Spleen (tissue), 11 donors: ENCODE data around the gene SRR. TPM values are rescaled to one million over a fixed set of nuclear protein-coding genes. Genes with fewer than 3 reads are reported as not detected.

Source experiments
- DNase-seq: peaks from one replicate; pipeline ENCODE4 v3.0.0-alpha.2; 2020
- H3K27ac ChIP-seq, 8 donors: fragments of 200-600 bp; sonication (generic) in 7 of 8; 1 replicate in 4 of 8; 2 replicates in 4 of 8; pipeline versions ENCODE4 v1.5.0 to v1.8.0; 2016 to 2021; ENCODE audit warnings: inconsistent platforms in 4 of 8, mild to moderate bottlenecking in 4 of 8, moderate library complexity in 1 of 8
- H3K27me3 ChIP-seq, 7 donors: fragments of 200-600 bp; sonication (generic) in 6 of 7; replicated peaks in 1 of 7; 1 replicate in 4 of 7; 2 replicates in 3 of 7; pipeline versions ENCODE4 v1.5.0 to v1.8.0; 2016 to 2021; ENCODE audit warnings: inconsistent platforms in 3 of 7, mild to moderate bottlenecking in 1 of 7
- H3K36me3 ChIP-seq, 6 donors: fragments of 200-600 bp; sonication (generic) in 5 of 6; 1 replicate in 4 of 6; 2 replicates in 2 of 6; pipeline versions ENCODE4 v1.5.0 to v1.8.0; 2016 to 2021; ENCODE audit warnings: inconsistent platforms in 2 of 6
- H3K4me1 ChIP-seq, 6 donors: fragments of 200-600 bp; sonication (generic) in 5 of 6; 1 replicate in 3 of 6; 2 replicates in 3 of 6; pipeline versions ENCODE4 v1.5.0 to v1.8.0; 2016 to 2021; ENCODE audit warnings: inconsistent platforms in 3 of 6
- H3K4me3 ChIP-seq, 8 donors: fragments of 200-600 bp; sonication (generic) in 7 of 8; 1 replicate in 4 of 8; 2 replicates in 4 of 8; pipeline versions ENCODE4 v1.5.0 to v1.8.0; 2016 to 2021; ENCODE audit warnings: inconsistent platforms in 4 of 8, mild to moderate bottlenecking in 4 of 8, moderate library complexity in 2 of 8
- H3K9me3 ChIP-seq, 8 donors: fragments of 200-600 bp; sonication (generic) in 7 of 8; 1 replicate in 4 of 8; 2 replicates in 4 of 8; pipeline versions ENCODE4 v1.5.0 to v1.8.0; 2016 to 2021; ENCODE audit warnings: inconsistent platforms in 4 of 8
- CTCF ChIP-seq, 11 experiments: fragments of 200-600 bp in 7 of 11; fragments of 450-650 bp in 4 of 11; sonication (generic) in 4 of 11; IDR thresholded peaks in 8 of 11; conservative IDR thresholded peaks in 3 of 11; 1 replicate in 7 of 11; 2 replicates in 4 of 11; pipeline versions ENCODE4 v1.4.0 to v1.8.0; 2016 to 2021; ENCODE audit warnings: antibody characterized with exemption in 11 of 11, inconsistent platforms in 4 of 11, mild to moderate bottlenecking in 1 of 11
- POLR2A ChIP-seq, 3 donors: fragments of 450-650 bp; IDR thresholded peaks; one replicate each; pipeline ENCODE4 v1.5.1; 2017; ENCODE audit warnings: antibody characterized with exemption in 3 of 3, mild to moderate bottlenecking in 1 of 3
- POLR2AphosphoS5 ChIP-seq, 3 donors: sonication (generic); formaldehyde crosslinking; IDR thresholded peaks; one replicate each; pipeline ENCODE4 v1.5.1; 2017; ENCODE audit warnings: antibody characterized with exemption in 3 of 3
- WGBS, 5 donors: extraction: QIAGEN DNeasy Blood & Tissue Kit in 3 of 5; methylation state at CpG; one replicate each; pipeline versions ENCODE4 v1.1.5 to v1.1.7; 2013 to 2018; 5-methylcytosine and 5-hydroxymethylcytosine counted together
- intact Hi-C: fragments of 100-400 bp; cut with DNase I; formaldehyde crosslinking; loops from one replicate; pipeline ENCODE4 v1.15.0; 2023; ENCODE audit warnings: low total_unique reads
- polyA plus RNA-seq, 3 donors: library from polyadenylated mRNA; stranded (reverse); fragments of 200-250 nt; gene quantifications; one replicate each; pipeline ENCODE4 v1.2.1, GENCODE V29; 2013
- total RNA-seq, 7 donors: library from RNA; depleted of rRNA in 3 of 7; stranded (reverse); fragments of >200 nt in 3 of 7; fragmentation: NEBNext Ultra II Directional in 4 of 7; extraction: Animal tissue kit (Norgen Biotek cat#: 25700) in 4 of 7; gene quantifications; one replicate each; pipeline versions ENCODE4 v1.1.0 to v1.2.1, GENCODE V29; 2016 to 2021
- donor health status: healthy with polysubstance abuse.
- donor health status: DM: no; HTN: no; CAD: no; lungs with moderate emphysema.
- donor health status: DM: no; HTN: no; CAD: no.
- donor health status: Bipolar disorder and iron deficiency.
- donor health status: healthy.
- donor health status: DM: no; HTN: no; CAD: no.
- donor health status: DM: yes; HTN: yes; CAD: no.

SRR gene
- total and polyA plus RNA-seq, 10 donors, result 3.5 to 16.2 (median 6.7) TPM

GRCh38 chr17:2266865-2267228 is 36.9 kb upstream of the SRR start:
- Histone ChIP-seq H3K4me3 (peak overlapping the region in 1 of 8 donors; percentile 39), H3K9me3 (no peaks in the 10 kb centered on the region), H3K36me3 (peaks cover 0 to 58% (median 0%) of the 10 kb centered on the region in 6 donors), H3K27me3 (no peaks in the 10 kb centered on the region), H3K27ac (peak overlapping the region; percentile 64 to 91 (median 82)), H3K4me1 (peaks cover 21 to 87% (median 51%) of the 10 kb centered on the region in 6 donors)
- 56 to 63% (median 60%) methylated on average over 3 of the region's 3 CpGs for WGBS, 5 donors
- no peak for TF ChIP-seq POLR2AphosphoS5 (IDR thresholded peaks at IDR 0.05)
- TF ChIP-seq POLR2A (IDR thresholded peaks at IDR 0.05), result no peak
- TF ChIP-seq CTCF (IDR thresholded peaks at IDR 0.05 in 8 of 11, conservative IDR thresholded peaks at IDR 0.05 in 3 of 11), result no peak
- intact Hi-C loops, result no loop called here
- no peak for DNase-seq

- DNase-seq, result no peak
- TF ChIP-seq POLR2AphosphoS5 (IDR thresholded peaks at IDR 0.05) (no peak), CTCF (IDR thresholded peaks at IDR 0.05 in 8 of 11, conservative IDR thresholded peaks at IDR 0.05 in 3 of 11) (no peak)
- WGBS, 5 donors, result 93 to 96% (median 95%) methylated on average over 4 of the region's 4 CpGs
- Histone ChIP-seq H3K4me3 (no peak overlapping the region), H3K27me3 (no peaks in the 10 kb centered on the region), H3K4me1 (peaks cover 21 to 86% (median 50%) of the 10 kb centered on the region in 6 donors), H3K9me3 (no peaks in the 10 kb centered on the region), H3K27ac (peak overlapping the region in 7 of 8 donors; percentile 80 to 91 (median 83)), H3K36me3 (peaks cover 0 to 57% (median 0%) of the 10 kb centered on the region in 6 donors)
- intact Hi-C loops, result no loop called here
These were observed 36.4 kb upstream of the SRR start for GRCh38 chr17:2267354-2267753.

- Histone ChIP-seq H3K27ac (no peak overlapping the region), H3K27me3 (no peaks in the 10 kb centered on the region), H3K4me3 (no peak overlapping the region), H3K4me1 (peaks cover 0 to 54% (median 9%) of the 10 kb centered on the region in 6 donors), H3K36me3 (peaks cover 0 to 96% (median 18%) of the 10 kb centered on the region in 6 donors), H3K9me3 (no peaks in the 10 kb centered on the region)
- intact Hi-C loops, result no loop called here
- 91 to 98% (median 95%) methylated on average over 3 of the region's 3 CpGs for WGBS, 5 donors
- TF ChIP-seq POLR2AphosphoS5 (IDR thresholded peaks at IDR 0.05) (no peak), POLR2A (IDR thresholded peaks at IDR 0.05) (no peak), CTCF (IDR thresholded peaks at IDR 0.05 in 8 of 11, conservative IDR thresholded peaks at IDR 0.05 in 3 of 11) (no peak)
- no peak for DNase-seq
These were observed 31.6 kb upstream of the SRR start for GRCh38 chr17:2271985-2272702.

- Histone ChIP-seq H3K36me3 (peaks cover 0 to 96% (median 25%) of the 10 kb centered on the region in 6 donors), H3K27ac (no peak overlapping the region)
These were observed 29.3 kb upstream of the SRR start for GRCh38 chr17:2274414-2274813.

More at GRCh38 chr17:2274414-2274813, 29.3 kb upstream of the SRR start:
- Histone ChIP-seq H3K9me3 (no peaks in the 10 kb centered on the region), H3K4me3 (no peak overlapping the region), H3K4me1 (peaks cover 0 to 38% (median 0%) of the 10 kb centered on the region in 6 donors), H3K27me3 (no peaks in the 10 kb centered on the region)
- 44 to 79% (median 66%) methylated on average over 2 of the region's 2 CpGs for WGBS, 5 donors
- no peak for TF ChIP-seq POLR2AphosphoS5 (IDR thresholded peaks at IDR 0.05)
- TF ChIP-seq CTCF (IDR thresholded peaks at IDR 0.05 in 8 of 11, conservative IDR thresholded peaks at IDR 0.05 in 3 of 11), result no peak
- no peak for TF ChIP-seq POLR2A (IDR thresholded peaks at IDR 0.05)
- no peak for DNase-seq
- intact Hi-C loops, result no loop called here
